ENCODE results near the gene YIF1A.

DNA sequence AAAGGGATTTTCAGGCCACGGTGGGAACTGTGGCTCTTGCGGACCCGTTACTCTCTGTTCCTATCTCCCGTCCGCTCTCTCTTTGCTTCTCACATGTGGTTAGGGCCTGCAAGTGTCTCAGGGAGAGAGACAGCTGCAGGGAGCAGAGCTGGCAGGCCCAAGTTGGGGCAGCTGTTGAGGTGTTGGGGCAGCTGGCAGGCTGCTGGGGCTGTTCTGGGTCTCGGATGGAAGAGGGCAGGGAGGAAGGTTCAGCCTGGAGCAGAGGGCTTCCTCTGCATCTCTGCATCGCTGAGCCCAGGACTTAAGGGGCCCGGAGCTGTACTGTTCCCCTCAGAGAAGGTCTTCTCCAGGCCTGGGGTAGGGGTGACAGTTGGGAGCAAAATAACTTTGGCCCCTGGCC lies 13.5 kb downstream of the YIF1A start:
- TF ChIP-seq, protein P1, sequence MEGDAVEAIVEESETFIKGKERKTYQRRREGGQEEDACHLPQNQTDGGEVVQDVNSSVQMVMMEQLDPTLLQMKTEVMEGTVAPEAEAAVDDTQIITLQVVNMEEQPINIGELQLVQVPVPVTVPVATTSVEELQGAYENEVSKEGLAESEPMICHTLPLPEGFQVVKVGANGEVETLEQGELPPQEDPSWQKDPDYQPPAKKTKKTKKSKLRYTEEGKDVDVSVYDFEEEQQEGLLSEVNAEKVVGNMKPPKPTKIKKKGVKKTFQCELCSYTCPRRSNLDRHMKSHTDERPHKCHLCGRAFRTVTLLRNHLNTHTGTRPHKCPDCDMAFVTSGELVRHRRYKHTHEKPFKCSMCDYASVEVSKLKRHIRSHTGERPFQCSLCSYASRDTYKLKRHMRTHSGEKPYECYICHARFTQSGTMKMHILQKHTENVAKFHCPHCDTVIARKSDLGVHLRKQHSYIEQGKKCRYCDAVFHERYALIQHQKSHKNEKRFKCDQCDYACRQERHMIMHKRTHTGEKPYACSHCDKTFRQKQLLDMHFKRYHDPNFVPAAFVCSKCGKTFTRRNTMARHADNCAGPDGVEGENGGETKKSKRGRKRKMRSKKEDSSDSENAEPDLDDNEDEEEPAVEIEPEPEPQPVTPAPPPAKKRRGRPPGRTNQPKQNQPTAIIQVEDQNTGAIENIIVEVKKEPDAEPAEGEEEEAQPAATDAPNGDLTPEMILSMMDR (IDR thresholded peaks at IDR 0.05 in 8 of 11, conservative IDR thresholded peaks at IDR 0.05 in 3 of 11), result no peak
- no peak for TF ChIP-seq POLR2A (IDR thresholded peaks at IDR 0.05)
- TF ChIP-seq POLR2AphosphoS5 (IDR thresholded peaks at IDR 0.05), result no peak
